Measurements from ENCODE around the gene BRF1. TPM values are rescaled to one million over a fixed set of nuclear protein-coding genes. Genes with fewer than 3 reads are reported as not detected.

BRF1 gene
- total and polyA plus RNA-seq, 2 of the 8 experiments (the other 6 are each of a cell fraction or from before 2014, with no cell fraction given): 7.7 to 18.3 TPM

- no peaks in the 10 kb centered on the region for H3K79me2 ChIP-seq (ENCODE audit: control insufficient read depth in 1 of 2, insufficient read depth in 2 of 2, low read length in 2 of 2)
- no peak overlapping the region for H2AFZ ChIP-seq (ENCODE audit: low read length)
- FAIRE-seq (no peak), DNase-seq (ENCODE audit: low read depth in 1 of 2, low spot score in 2 of 2) (no peak)
- no peaks in the 10 kb centered on the region for H3K9me3 ChIP-seq (ENCODE audit: insufficient read depth in 2 of 2, low read depth in 1 of 2, low read length in 1 of 2)
- H4K91ac ChIP-seq (replicated peaks; ENCODE audit: insufficient read length, low read length): no peak overlapping the region
- no peak overlapping the region for H3K27ac ChIP-seq (ENCODE audit: low read depth, low read length)
- H2BK120ac ChIP-seq (replicated peaks; ENCODE audit: low read depth, low read length): no peak overlapping the region
- H3K4me3 ChIP-seq (ENCODE audit: extremely low read depth in 1 of 4, insufficient read depth in 2 of 4, low read depth in 3 of 4, low read length in 4 of 4): no peak overlapping the region
- no peak overlapping the region for H3K56ac ChIP-seq (replicated peaks; ENCODE audit: insufficient read length, low read depth, low read length)
- H2BK15ac ChIP-seq (ENCODE audit: low read length): no peak overlapping the region
- H3K23me2 ChIP-seq (ENCODE audit: low read depth, low read length): peaks cover 8% of the 10 kb centered on the region; the same call in 1 of the 2 replicates
- H2BK20ac ChIP-seq (ENCODE audit: low read length): no peak overlapping the region
- TF ChIP-seq JUN (IDR thresholded peaks at IDR 0.05; ENCODE audit: low read depth, low read length): no peak
- TF ChIP-seq CTCF (IDR thresholded peaks at IDR 0.05; ENCODE audit: control extremely low read depth in 1 of 3, insufficient read depth in 1 of 3, low read depth in 1 of 3, low read length in 3 of 3): no peak
- TF ChIP-seq FOSL1 (IDR thresholded peaks at IDR 0.05; ENCODE audit: insufficient read depth, low read depth, low read length): no peak
- no peak for TF ChIP-seq PHF8 (conservative IDR thresholded peaks at IDR 0.05; ENCODE audit: low read depth, low read length)
- no peak for TF ChIP-seq POU5F1 (IDR thresholded peaks at IDR 0.05; ENCODE audit: low read depth, low read length)
- TF ChIP-seq HDAC6 (IDR thresholded peaks at IDR 0.05; ENCODE audit: low read depth, low read length): no peak
- no peak for TF ChIP-seq CEBPB (IDR thresholded peaks at IDR 0.05; ENCODE audit: low read depth, low read length)
- no peak for TF ChIP-seq SUZ12 (IDR thresholded peaks at IDR 0.05; ENCODE audit: low read length)
- TF ChIP-seq SP4 (IDR thresholded peaks at IDR 0.05; ENCODE audit: low read length): no peak
- no peaks in the 10 kb centered on the region for H3K36me3 ChIP-seq (ENCODE audit: control insufficient read depth in 2 of 4, insufficient read depth in 4 of 4, low read length in 3 of 4)
- WGBS, 2 experiments (ENCODE audit: extremely low coverage in 1 of 2, insufficient coverage in 1 of 2, insufficient read length in 1 of 2, insufficient replicate concordance in 2 of 2, low coverage in 1 of 2, low lambda C conversion rate in 2 of 2, missing lambda C conversion rate in 1 of 2): 85% methylated on average over 25 of the region's 25 CpGs; no CpG with 5 or more reads in 1 of the 2 experiments
- no peak overlapping the region for H4K8ac ChIP-seq (ENCODE audit: extremely low read depth, insufficient read depth, low read length)
- no peak overlapping the region for H3K9ac ChIP-seq (replicated peaks in 1 of 4; ENCODE audit: extremely low read depth in 1 of 4, low read depth in 3 of 4, low read length in 3 of 4)
- H3K79me1 ChIP-seq (ENCODE audit: low read depth, low read length): no peaks in the 10 kb centered on the region; the same call in 1 of the 2 replicates
- no peak overlapping the region for H3K18ac ChIP-seq (ENCODE audit: extremely low read depth, low read length)
- H3K4me1 ChIP-seq (replicated peaks in 1 of 4; ENCODE audit: control insufficient read depth in 3 of 4, insufficient read depth in 4 of 4, low read length in 3 of 4): peaks cover 0 to 10% (median 1%) of the 10 kb centered on the region in 4 experiments; a peak in 1 of 7 replicates
- no peak overlapping the region for H3K4me2 ChIP-seq (ENCODE audit: insufficient read depth in 1 of 2, low read depth in 2 of 2, low read length in 2 of 2)
- ChIA-PET CTCF (ENCODE audit: partially characterized antibody) (interaction anchor here (1.0 to 2.7 kb wide), 13 partner anchors 10 to 207 kb away, joined by 3 to 27 read pairs (median 3); partner anchors contain the start of genes BTBD6 and JAG2), POLR2A (ENCODE audit: partially characterized antibody) (interaction anchor here (1.0 to 1.2 kb wide), 2 partner anchors 13 to 35 kb away, joined by 3 to 4 read pairs; partner anchors contain the start of gene JAG2)
- H2AK5ac ChIP-seq (ENCODE audit: low read depth, low read length): no peak overlapping the region
- H3K27me3 ChIP-seq (replicated peaks in 1 of 4; ENCODE audit: control insufficient read depth in 3 of 4, extremely low read depth in 1 of 4, insufficient read depth in 3 of 4, low read length in 3 of 4): peaks cover 0 to 10% (median 8%) of the 10 kb centered on the region in 4 experiments; a peak in 4 of 7 replicates
- no peak overlapping the region for H3K14ac ChIP-seq (ENCODE audit: insufficient read length)
- H3K23ac ChIP-seq (ENCODE audit: insufficient read length): no peak overlapping the region
- peaks cover 5% of the 10 kb centered on the region in 2 experiments for H4K20me1 ChIP-seq (replicated peaks in 1 of 2; ENCODE audit: control insufficient read depth in 1 of 2, insufficient read depth in 2 of 2, low read length in 2 of 2)
- no peak overlapping the region for H3K4ac ChIP-seq (replicated peaks; ENCODE audit: insufficient read length, low read depth, low read length)
- H2BK5ac ChIP-seq (ENCODE audit: low read depth, low read length): no peak overlapping the region
- no peak overlapping the region for H2BK12ac ChIP-seq (ENCODE audit: low read depth, low read length)
- no peak overlapping the region for H4K5ac ChIP-seq (ENCODE audit: insufficient read length, low read depth, low read length)
These were observed 118.3 kb downstream of the BRF1 start for GRCh38 chr14:105182296-105183020.
